Activated CD4-positive, alpha-beta memory T cell treated with anti-CD3 and anti-CD28 coated beads, Interleukin-2, amount 10 ng/mL, durations not matched to agents 7 days and 5 days (primary cell): Measurements from ENCODE around the gene AKIP1. TPM values are rescaled to one million over a fixed set of nuclear protein-coding genes. Genes with fewer than 3 reads are reported as not detected.

Experiments used
- total RNA-seq, 2 experiments: library from RNA; stranded (reverse); gene quantifications; one replicate each; pipeline ENCODE4 v1.2.3, GENCODE V29; 2021

Gene AKIP1
- total RNA-seq, 2 experiments from 2014 or later: 36.0 to 38.1 TPM

Other genes starting within 250 kb of the AKIP1 start
- gene TRIM66, start 228.5 kb upstream of the AKIP1 start, total RNA-seq: 10 to 100 TPM; 17.8 to 22.4 TPM
- gene RPL27A, start 228.4 kb upstream of the AKIP1 start, total RNA-seq: 100 to 1,000 TPM; 817 to 856 TPM
- gene C11orf16, start 21.8 kb downstream of the AKIP1 start, total RNA-seq: not detected
- not detected for gene ASCL3, start 31.8 kb downstream of the AKIP1 start, total RNA-seq
- gene TMEM9B, start 53.3 kb downstream of the AKIP1 start, total RNA-seq: 10 to 100 TPM; 34.2 to 34.8 TPM
- 1 to 10 TPM; 1.9 to 2.4 TPM for gene NRIP3, start 92.8 kb downstream of the AKIP1 start, total RNA-seq
- not detected for gene SCUBE2, start 180.4 kb downstream of the AKIP1 start, total RNA-seq